ENCODE data around the gene LRRN2.

The LRRN2 gene

DNA sequence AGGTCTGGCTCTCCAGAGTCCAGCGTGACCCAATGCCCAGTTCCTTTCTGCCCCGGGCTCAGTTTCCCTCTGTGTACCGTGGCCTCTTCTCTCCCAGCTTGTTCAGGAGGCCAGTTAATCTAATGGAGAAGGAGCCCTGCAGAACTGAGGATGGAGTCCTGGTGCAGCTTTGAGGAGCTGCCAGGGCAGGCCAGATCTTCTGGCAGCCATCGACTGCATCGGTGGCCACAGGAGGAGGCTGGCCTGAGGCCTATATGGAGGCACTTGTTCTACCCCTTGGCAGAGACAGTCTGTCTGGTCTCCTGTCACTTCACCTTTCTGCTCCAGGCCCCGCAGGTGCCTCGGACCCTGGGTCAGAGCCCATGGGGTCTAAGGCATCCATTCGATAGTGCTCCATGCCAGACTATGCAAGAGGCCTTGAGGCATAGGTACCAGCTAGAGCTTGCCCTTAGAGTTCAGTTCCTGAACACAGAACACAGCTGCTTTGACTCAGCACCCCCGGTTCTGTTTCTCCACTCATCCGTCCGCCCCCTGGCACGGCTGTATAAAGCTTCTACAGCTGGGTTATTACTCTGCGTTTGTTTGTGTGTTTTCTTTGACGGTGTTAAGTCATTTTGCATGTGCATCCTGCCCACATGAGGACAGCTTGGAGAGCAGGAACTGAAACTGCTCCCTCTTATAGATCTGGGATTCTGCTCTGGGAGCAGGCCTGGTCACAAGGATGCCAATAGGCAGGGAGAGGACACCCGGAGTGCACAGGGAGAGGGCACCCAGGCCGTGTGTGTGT, 18.5 kb upstream of the LRRN2 start:
- H3K4me1 ChIP-seq (ENCODE audit: control insufficient read depth, insufficient read depth, low read length, poor library complexity, severe bottlenecking), result peaks cover 12% of the 10 kb centered on the region
- no peak overlapping the region for H3K27ac ChIP-seq (ENCODE audit: low read depth, low read length, severe bottlenecking)
- no peak overlapping the region for H3K4me3 ChIP-seq (ENCODE audit: extremely low read depth, insufficient read depth, low read length, poor library complexity, severe bottlenecking)
- H3K9me3 ChIP-seq (ENCODE audit: control insufficient read depth, low read length), result no peaks in the 10 kb centered on the region
- 88 to 90% methylated on average over 8 to 15 of the region's 16 CpGs for WGBS, 2 experiments (ENCODE audit: insufficient coverage in 2 of 2)
- H3K36me3 ChIP-seq (ENCODE audit: control insufficient read depth, insufficient read depth, low read length), result no peaks in the 10 kb centered on the region

DNA sequence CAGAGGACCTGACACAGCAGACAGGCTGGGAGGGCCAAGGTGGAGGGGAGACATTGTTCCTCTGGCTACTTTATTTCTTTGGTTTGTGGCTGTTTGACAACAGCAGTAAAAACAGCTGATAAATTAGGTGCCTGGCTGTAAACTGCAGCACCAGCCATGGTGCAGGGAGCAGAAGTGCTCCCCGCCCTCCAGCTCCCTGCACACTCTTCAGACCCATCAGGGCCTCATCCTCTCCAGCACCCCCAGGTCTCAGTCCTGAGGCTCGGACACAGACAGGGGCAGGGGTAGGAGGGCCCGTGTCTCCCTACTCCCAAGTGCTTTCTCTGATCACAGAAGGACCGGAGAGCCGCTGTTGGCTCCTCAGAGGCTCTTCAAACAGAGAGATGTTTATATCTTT, 17.7 kb upstream of the LRRN2 start:
- no peaks in the 10 kb centered on the region for H3K9me3 ChIP-seq (ENCODE audit: control insufficient read depth, low read length)
- no peak overlapping the region for H3K4me3 ChIP-seq (ENCODE audit: extremely low read depth, insufficient read depth, low read length, poor library complexity, severe bottlenecking)
- H3K36me3 ChIP-seq (ENCODE audit: control insufficient read depth, insufficient read depth, low read length), result no peaks in the 10 kb centered on the region
- H3K4me1 ChIP-seq (ENCODE audit: control insufficient read depth, insufficient read depth, low read length, poor library complexity, severe bottlenecking), result peaks cover 12% of the 10 kb centered on the region
- WGBS, 2 experiments (ENCODE audit: insufficient coverage in 2 of 2), result 50% methylated on average over 4 of the region's 5 CpGs; no CpG with 5 or more reads in 1 of the 2 experiments
- no peak overlapping the region for H3K27ac ChIP-seq (ENCODE audit: low read depth, low read length, severe bottlenecking)

- WGBS, 2 experiments (ENCODE audit: insufficient coverage in 2 of 2), result 79 to 80% methylated on average over 3 to 7 of the region's 8 CpGs
- Histone ChIP-seq H3K36me3 (ENCODE audit: control insufficient read depth, insufficient read depth, low read length) (no peaks in the 10 kb centered on the region), H3K4me3 (ENCODE audit: extremely low read depth, insufficient read depth, low read length, poor library complexity, severe bottlenecking) (no peak overlapping the region), H3K9me3 (ENCODE audit: control insufficient read depth, low read length) (no peaks in the 10 kb centered on the region), H3K4me1 (ENCODE audit: control insufficient read depth, insufficient read depth, low read length, poor library complexity, severe bottlenecking) (peaks cover 12% of the 10 kb centered on the region), H3K27ac (ENCODE audit: low read depth, low read length, severe bottlenecking) (no peak overlapping the region)
These were observed 17.2 kb upstream of the LRRN2 start for GRCh38 chr1:204702552-204703267.

DNA sequence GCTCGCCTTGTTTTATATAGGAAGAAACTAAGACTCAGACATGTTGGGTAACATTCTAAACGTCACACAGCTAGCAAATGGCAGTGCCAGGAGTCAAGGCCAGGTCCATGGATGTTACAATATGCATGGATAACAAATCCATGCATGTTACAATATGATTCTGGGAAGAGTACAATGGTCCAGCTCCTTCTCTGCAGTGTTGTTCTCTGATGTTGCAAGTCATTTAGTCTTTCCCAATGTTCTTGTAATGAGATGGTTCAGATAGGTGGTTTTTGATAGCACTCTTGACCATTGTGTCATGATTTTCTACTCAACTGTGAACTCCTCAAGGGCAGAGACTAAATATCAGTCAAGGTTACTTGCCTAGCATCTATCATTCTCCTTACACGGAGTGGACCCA, 15.7 kb upstream of the LRRN2 start:
- Histone ChIP-seq H3K4me3 (ENCODE audit: extremely low read depth, insufficient read depth, low read length, poor library complexity, severe bottlenecking) (no peak overlapping the region), H3K36me3 (ENCODE audit: control insufficient read depth, insufficient read depth, low read length) (no peaks in the 10 kb centered on the region), H3K4me1 (ENCODE audit: control insufficient read depth, insufficient read depth, low read length, poor library complexity, severe bottlenecking) (peaks cover 3% of the 10 kb centered on the region), H3K9me3 (ENCODE audit: control insufficient read depth, low read length) (no peaks in the 10 kb centered on the region), H3K27ac (ENCODE audit: low read depth, low read length, severe bottlenecking) (no peak overlapping the region)
- WGBS, 2 experiments (ENCODE audit: insufficient coverage in 2 of 2), result 71 to 100% methylated on average over 2 to 3 of the region's 3 CpGs

DNA sequence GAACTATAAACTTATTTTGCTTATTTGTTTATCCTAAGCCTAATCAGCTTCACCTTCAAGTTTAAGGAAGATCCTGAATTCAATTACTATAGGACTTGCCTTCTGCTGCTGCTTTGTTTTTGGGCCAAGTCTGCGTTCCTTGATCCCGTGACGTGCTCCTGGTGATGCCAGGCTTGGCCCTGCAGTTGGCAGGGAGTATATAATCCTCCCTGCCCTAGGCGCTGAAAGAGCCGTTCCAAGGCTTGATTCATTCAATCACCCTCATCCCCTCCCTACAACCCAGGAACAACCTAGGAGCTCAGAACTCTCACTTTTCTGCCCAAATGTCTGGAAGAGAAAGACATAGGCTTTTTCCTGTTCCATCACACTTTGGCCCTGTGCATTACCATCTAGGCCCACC, 12.4 kb upstream of the LRRN2 start:
- Histone ChIP-seq H3K27ac (ENCODE audit: low read depth, low read length, severe bottlenecking) (no peak overlapping the region), H3K4me1 (ENCODE audit: control insufficient read depth, insufficient read depth, low read length, poor library complexity, severe bottlenecking) (no peaks in the 10 kb centered on the region)
- WGBS, 2 experiments (ENCODE audit: insufficient coverage in 2 of 2), result 91 to 94% methylated on average over 5 of the region's 5 CpGs

GRCh38 chr1:204696606-204697005, 11.1 kb upstream of the LRRN2 start:
- H3K27ac ChIP-seq (ENCODE audit: low read depth, low read length, severe bottlenecking), result no peak overlapping the region
- H3K9me3 ChIP-seq (ENCODE audit: control insufficient read depth, low read length), result no peaks in the 10 kb centered on the region
- 92 to 97% methylated on average over 12 to 16 of the region's 17 CpGs for WGBS, 2 experiments (ENCODE audit: insufficient coverage in 2 of 2)
- no peaks in the 10 kb centered on the region for H3K4me1 ChIP-seq (ENCODE audit: control insufficient read depth, insufficient read depth, low read length, poor library complexity, severe bottlenecking)
- no peaks in the 10 kb centered on the region for H3K36me3 ChIP-seq (ENCODE audit: control insufficient read depth, insufficient read depth, low read length)
- H3K4me3 ChIP-seq (ENCODE audit: extremely low read depth, insufficient read depth, low read length, poor library complexity, severe bottlenecking), result no peak overlapping the region

More for the DNA sequence above, 12.4 kb upstream of the LRRN2 start:
- Histone ChIP-seq H3K36me3 (ENCODE audit: control insufficient read depth, insufficient read depth, low read length) (no peaks in the 10 kb centered on the region), H3K9me3 (ENCODE audit: control insufficient read depth, low read length) (no peaks in the 10 kb centered on the region), H3K4me3 (ENCODE audit: extremely low read depth, insufficient read depth, low read length, poor library complexity, severe bottlenecking) (no peak overlapping the region)

- Histone ChIP-seq H3K27ac (ENCODE audit: low read depth, low read length, severe bottlenecking) (no peak overlapping the region), H3K9me3 (ENCODE audit: control insufficient read depth, low read length) (no peaks in the 10 kb centered on the region), H3K36me3 (ENCODE audit: control insufficient read depth, insufficient read depth, low read length) (no peaks in the 10 kb centered on the region), H3K4me1 (ENCODE audit: control insufficient read depth, insufficient read depth, low read length, poor library complexity, severe bottlenecking) (no peaks in the 10 kb centered on the region), H3K4me3 (ENCODE audit: extremely low read depth, insufficient read depth, low read length, poor library complexity, severe bottlenecking) (no peak overlapping the region)
- 92% methylated on average over 2 to 3 of the region's 5 CpGs for WGBS, 2 experiments (ENCODE audit: insufficient coverage in 2 of 2)
These were observed 10.2 kb upstream of the LRRN2 start for GRCh38 chr1:204695692-204696091.

DNA sequence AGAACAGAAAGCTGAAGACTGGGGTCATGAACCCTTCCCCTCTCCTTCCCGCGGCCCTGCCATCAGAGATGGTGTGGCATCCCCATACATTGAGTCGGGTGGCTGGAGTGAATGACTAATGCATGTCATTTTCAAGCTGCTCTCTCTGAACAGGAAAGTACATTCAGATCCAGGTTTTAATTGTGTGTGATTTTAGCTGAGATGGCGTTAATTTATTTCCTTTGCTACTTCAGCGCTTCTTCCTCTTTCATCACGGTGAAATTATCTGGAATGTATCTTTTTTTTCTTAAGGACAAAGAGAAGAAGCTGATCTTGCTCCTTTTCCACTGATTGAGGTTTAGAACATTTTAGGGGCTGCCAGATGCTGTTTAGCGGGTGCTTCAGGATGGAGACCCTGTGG, 8.6 kb upstream of the LRRN2 start:
- no peaks in the 10 kb centered on the region for H3K36me3 ChIP-seq (ENCODE audit: control insufficient read depth, insufficient read depth, low read length)
- 81 to 92% methylated on average over 2 to 4 of the region's 7 CpGs for WGBS, 2 experiments (ENCODE audit: insufficient coverage in 2 of 2)
- no peaks in the 10 kb centered on the region for H3K4me1 ChIP-seq (ENCODE audit: control insufficient read depth, insufficient read depth, low read length, poor library complexity, severe bottlenecking)
- H3K27ac ChIP-seq (ENCODE audit: low read depth, low read length, severe bottlenecking), result no peak overlapping the region
- no peak overlapping the region for H3K4me3 ChIP-seq (ENCODE audit: extremely low read depth, insufficient read depth, low read length, poor library complexity, severe bottlenecking)
- H3K9me3 ChIP-seq (ENCODE audit: control insufficient read depth, low read length), result no peaks in the 10 kb centered on the region

GRCh38 chr1:204692841-204693356, 7.4 kb upstream of the LRRN2 start:
- no peak overlapping the region for H3K4me3 ChIP-seq (ENCODE audit: extremely low read depth, insufficient read depth, low read length, poor library complexity, severe bottlenecking)
- 57 to 62% methylated on average over 4 to 6 of the region's 7 CpGs for WGBS, 2 experiments (ENCODE audit: insufficient coverage in 2 of 2)
- no peak overlapping the region for H3K27ac ChIP-seq (ENCODE audit: low read depth, low read length, severe bottlenecking)
- no peaks in the 10 kb centered on the region for H3K36me3 ChIP-seq (ENCODE audit: control insufficient read depth, insufficient read depth, low read length)
- H3K4me1 ChIP-seq (ENCODE audit: control insufficient read depth, insufficient read depth, low read length, poor library complexity, severe bottlenecking), result no peaks in the 10 kb centered on the region
- no peaks in the 10 kb centered on the region for H3K9me3 ChIP-seq (ENCODE audit: control insufficient read depth, low read length)

GRCh38 chr1:204692325-204692840, 6.8 kb upstream of the LRRN2 start:
- WGBS, 2 experiments (ENCODE audit: insufficient coverage in 2 of 2), result 100% methylated on average over 1 of the region's 1 CpG; no CpG with 5 or more reads in 1 of the 2 experiments
- no peak overlapping the region for H3K27ac ChIP-seq (ENCODE audit: low read depth, low read length, severe bottlenecking)
- no peak overlapping the region for H3K4me3 ChIP-seq (ENCODE audit: extremely low read depth, insufficient read depth, low read length, poor library complexity, severe bottlenecking)
- H3K4me1 ChIP-seq (ENCODE audit: control insufficient read depth, insufficient read depth, low read length, poor library complexity, severe bottlenecking), result no peaks in the 10 kb centered on the region
- H3K9me3 ChIP-seq (ENCODE audit: control insufficient read depth, low read length), result no peaks in the 10 kb centered on the region
- no peaks in the 10 kb centered on the region for H3K36me3 ChIP-seq (ENCODE audit: control insufficient read depth, insufficient read depth, low read length)
